Measurements from ENCODE around the gene SLC2A4.

GRCh38 chr17:7254511-7254910 lies 27.0 kb upstream of the SLC2A4 start:
- TF ChIP-seq, protein P1, sequence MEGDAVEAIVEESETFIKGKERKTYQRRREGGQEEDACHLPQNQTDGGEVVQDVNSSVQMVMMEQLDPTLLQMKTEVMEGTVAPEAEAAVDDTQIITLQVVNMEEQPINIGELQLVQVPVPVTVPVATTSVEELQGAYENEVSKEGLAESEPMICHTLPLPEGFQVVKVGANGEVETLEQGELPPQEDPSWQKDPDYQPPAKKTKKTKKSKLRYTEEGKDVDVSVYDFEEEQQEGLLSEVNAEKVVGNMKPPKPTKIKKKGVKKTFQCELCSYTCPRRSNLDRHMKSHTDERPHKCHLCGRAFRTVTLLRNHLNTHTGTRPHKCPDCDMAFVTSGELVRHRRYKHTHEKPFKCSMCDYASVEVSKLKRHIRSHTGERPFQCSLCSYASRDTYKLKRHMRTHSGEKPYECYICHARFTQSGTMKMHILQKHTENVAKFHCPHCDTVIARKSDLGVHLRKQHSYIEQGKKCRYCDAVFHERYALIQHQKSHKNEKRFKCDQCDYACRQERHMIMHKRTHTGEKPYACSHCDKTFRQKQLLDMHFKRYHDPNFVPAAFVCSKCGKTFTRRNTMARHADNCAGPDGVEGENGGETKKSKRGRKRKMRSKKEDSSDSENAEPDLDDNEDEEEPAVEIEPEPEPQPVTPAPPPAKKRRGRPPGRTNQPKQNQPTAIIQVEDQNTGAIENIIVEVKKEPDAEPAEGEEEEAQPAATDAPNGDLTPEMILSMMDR (IDR thresholded peaks at IDR 0.05; ENCODE audit: insufficient read depth, low read depth, low read length), result no peak
- TF ChIP-seq EZH2 (IDR thresholded peaks at IDR 0.05; ENCODE audit: insufficient read depth, low read length), result no peak

Data from astrocyte (in vitro differentiated cells and primary cell).